HG02852 (cell line): ENCODE results near the gene KRTAP4-5.
"Not testable (repeated sequence)": the region's sequence is repeated elsewhere in the genome, so short reads cannot be mapped to it uniquely, and the experiment has no call there.

ENCODE experiments used
- ATAC-seq: cut with Tn5 transposase; IDR thresholded peaks from one replicate; pipeline ENCODE4 v1.9.1; 2021; ENCODE audit warnings: mild to moderate bottlenecking, moderate library complexity; ENCODE audit not compliant: unreplicated experiment

The KRTAP4-5 gene

GRCh38 chr17:41149652-41149985, at the start of gene KRTAP4-5:
Gene KRTAP4-5 (minus strand): TSS chr17:41149825. CDS start chr17:41149767, 58 bp downstream.
- no peak for ATAC-seq

GRCh38 chr17:41196068-41196467, 46.4 kb upstream of the KRTAP4-5 start:
- no peak for ATAC-seq

DNA sequence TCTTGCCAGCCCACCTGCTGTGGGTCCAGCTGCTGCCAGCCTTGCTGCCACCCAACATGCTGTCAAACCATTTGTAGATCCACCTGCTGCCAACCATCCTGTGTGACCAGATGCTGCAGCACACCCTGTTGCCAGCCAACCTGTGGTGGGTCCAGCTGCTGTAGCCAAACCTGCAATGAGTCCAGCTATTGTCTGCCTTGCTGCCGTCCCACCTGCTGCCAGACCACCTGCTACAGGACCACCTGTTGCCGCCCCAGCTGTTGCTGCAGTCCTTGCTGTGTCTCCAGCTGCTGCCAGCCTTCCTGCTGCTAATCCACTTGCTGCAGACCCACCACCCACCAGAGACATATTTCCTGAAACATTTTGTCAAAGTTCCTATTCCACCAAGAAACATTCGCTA, 40.7 kb upstream of the KRTAP4-5 start:
- no peak for ATAC-seq

- ATAC-seq = not testable (repeated sequence)
Measured at GRCh38 chr17:41189837-41190318, 40.3 kb upstream of the KRTAP4-5 start, which contains the start of gene KRTAP9-1. Gene KRTAP9-1 (plus strand): TSS chr17:41189887. CDS start chr17:41189887, 0 bp downstream.

- no peak for ATAC-seq
Measured at GRCh38 chr17:41186872-41187271, 37.2 kb upstream of the KRTAP4-5 start.

GRCh38 chr17:41185001-41185400, 35.4 kb upstream of the KRTAP4-5 start:
- ATAC-seq = no peak

DNA sequence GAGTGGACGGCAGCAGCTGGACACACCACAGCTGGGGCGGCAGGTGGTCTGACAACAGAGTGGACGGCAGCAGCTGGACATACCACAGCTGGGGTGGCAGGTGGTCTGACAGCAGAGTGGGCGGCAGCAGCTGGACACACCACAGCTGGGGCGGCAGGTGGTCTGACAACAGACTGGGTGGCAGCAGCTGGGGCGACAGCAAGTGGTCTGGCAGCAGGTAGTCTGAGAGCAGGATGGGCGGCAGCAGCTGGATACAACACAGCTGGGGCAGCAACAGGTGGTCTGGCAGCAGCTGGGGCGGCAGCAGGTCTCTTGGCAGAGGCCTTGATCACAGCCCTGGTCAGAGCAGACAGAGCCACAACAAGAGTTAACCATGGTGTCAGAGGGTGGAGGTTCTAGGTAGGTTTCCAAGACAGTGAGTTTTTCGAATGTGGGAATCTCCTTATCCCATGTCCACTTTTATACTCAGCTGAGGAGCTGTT, 34.9 kb upstream of the KRTAP4-5 start, which contains the start of gene KRTAP4-1:
KRTAP4-1 (minus strand) TSS at position 432 of the 482 bp plus-strand sequence; CDS start at position 375, 57 bp downstream.
- no peak for ATAC-seq

GRCh38 chr17:41178843-41179616, 29.4 kb upstream of the KRTAP4-5 start:
- ATAC-seq = no peak

GRCh38 chr17:41178341-41178740, 28.7 kb upstream of the KRTAP4-5 start:
- ATAC-seq = no peak

DNA sequence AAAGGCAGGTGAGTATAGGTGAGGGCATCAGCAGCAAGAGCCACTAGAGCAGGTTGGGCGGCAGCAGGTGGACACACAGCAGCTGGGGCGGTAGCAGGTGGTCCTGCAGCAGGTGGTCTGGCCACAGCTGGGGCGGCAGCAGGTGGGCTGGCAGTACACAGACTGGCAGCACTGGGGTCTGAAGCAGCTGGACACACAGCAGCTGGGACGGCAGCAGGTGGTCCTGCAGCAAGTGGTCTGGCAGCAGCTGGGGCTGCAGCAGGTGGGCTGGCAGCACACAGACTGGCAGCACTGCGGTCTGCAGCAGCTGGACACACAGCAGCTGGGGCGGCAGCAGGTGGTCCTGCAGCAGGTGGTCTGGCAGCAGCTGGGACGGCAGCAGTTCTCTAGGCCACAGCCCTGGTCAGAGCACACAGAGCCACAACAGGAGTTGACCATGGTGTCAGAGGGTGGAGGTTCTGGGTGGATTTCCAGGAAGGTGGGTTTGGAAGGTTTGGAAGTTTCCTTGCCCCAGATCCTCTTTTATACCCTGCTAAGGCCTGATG, 28.2 kb upstream of the KRTAP4-5 start, which contains the start of gene KRTAP4-2:
KRTAP4-2 (minus strand) TSS at position 495 of the 545 bp plus-strand sequence; CDS start at position 438, 57 bp downstream.
- no peak for ATAC-seq

- no peak for ATAC-seq
Measured at GRCh38 chr17:41176744-41177387, 27.2 kb upstream of the KRTAP4-5 start.

GRCh38 chr17:41171886-41172285, 22.3 kb upstream of the KRTAP4-5 start:
- ATAC-seq = no peak

DNA sequence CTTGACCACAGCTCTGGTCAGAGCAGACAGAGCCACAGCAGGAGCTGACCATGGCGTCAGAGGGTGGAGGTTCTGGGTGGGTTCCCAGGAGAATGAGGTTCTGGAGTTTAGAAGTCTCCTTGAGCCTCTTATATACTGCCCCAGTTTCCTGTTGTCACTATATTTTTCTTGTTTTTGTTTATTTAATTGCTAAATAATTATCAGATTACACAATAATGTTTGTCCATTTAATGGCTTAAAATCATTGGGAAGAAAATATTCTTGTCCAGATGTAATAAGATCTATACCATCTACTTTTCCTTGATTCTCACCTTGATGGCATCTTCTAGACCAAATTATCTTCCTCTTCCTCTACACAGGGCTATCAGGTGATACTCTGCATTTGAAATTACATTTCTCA, 18.5 kb upstream of the KRTAP4-5 start, which contains the start of gene KRTAP4-3:
KRTAP4-3 (minus strand) TSS at position 101 of the 400 bp plus-strand sequence; CDS start at position 52, 49 bp downstream.
- ATAC-seq = no peak

DNA sequence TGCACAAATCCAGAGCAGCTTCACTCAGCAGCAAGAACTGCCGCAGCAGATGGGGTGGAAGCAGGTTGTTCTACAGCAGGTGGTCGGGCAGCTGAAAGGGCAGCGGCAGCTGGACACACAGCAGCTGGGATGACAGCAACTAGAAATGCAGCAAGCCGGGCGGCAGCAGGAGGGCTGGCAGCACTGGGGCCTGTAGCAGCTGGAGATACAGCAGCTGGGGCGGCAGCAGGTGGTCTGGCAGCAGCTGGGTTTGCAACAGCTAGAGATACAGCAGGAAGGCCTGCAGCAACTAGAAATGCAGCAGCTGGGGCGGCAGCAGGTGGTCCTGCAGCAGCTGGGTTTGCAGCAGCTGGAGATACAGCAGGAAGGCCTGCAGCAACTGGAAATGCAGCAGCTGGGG, 17.9 kb upstream of the KRTAP4-5 start:
- no peak for ATAC-seq

GRCh38 chr17:41163828-41164227, 14.2 kb upstream of the KRTAP4-5 start:
- ATAC-seq = no peak

GRCh38 chr17:41160648-41161047, 11.0 kb upstream of the KRTAP4-5 start, which contains the start of gene KRTAP4-4:
Gene KRTAP4-4 (minus strand): TSS chr17:41160748. CDS start chr17:41160691, 57 bp downstream.
- no peak for ATAC-seq

DNA sequence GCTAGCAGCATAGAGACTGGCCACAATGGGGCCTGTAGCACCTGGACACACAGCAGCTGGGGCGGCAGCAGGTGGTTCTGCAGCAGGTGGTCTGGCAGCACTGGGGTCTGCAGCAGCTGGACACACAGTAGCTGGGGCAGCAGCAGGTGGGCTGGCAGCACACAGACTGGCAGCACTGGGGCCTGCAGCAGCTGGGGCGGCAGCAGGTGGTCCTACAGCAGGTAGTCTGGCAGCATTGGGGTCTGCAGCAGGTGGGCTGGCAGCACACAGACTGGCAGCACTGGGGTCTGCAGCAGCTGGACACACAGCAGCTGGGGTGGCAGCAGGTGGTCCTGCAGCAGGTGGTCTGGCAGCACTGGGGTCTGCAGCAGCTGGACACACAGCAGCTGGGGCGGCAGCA, 10.6 kb upstream of the KRTAP4-5 start:
- not testable (repeated sequence) for ATAC-seq

DNA sequence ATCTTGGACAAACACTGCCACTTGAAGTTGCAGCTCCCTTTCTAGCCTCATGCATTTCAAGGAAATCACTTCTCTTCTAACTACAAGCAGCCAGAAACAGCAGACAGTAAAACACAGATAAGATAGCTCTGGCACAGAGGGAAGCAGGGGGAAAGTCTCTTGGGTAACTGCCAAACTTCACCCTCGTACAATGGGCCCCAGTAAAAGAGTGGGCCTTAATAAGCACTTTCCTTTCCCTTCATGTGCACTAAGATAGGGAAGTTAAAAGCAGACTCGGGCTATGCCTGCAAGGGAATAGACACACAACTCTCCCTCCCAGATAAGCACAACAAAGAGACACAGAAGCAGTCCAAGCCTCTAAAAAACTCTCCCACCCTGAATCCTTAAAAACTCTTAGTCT, 4.2 kb upstream of the KRTAP4-5 start:
- no peak for ATAC-seq

DNA sequence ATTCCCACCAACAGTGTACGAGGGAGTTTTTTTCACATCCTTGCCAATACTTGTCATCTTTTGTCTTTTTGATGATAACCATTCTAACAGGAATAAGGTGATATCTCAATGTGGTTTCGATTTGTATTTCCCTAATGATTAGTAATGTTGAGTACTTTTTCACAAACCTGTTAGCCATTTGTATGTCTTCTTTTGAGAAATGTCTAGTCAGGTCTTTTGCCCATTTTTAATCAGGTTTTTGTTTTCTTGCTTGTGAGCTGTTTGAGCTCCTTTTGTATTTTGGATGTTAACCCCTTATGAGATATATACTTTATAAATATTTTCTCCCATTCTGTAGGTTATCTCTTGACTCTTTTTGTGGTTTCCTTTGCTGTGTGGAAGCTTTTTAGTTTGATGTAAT, 1.9 kb upstream of the KRTAP4-5 start:
- no peak for ATAC-seq

GRCh38 chr17:41150026-41150425, 401 bp upstream of the KRTAP4-5 start:
- ATAC-seq = no peak

- not testable (repeated sequence) for ATAC-seq
Measured at GRCh38 chr17:41148971-41149651, 514 bp downstream of the KRTAP4-5 start.
